GM19240 (cell line): ENCODE data around the gene YWHAE.
"Not testable (repeated sequence)": the region's sequence is repeated elsewhere in the genome, so short reads cannot be mapped to it uniquely, and the experiment has no call there.

Experiments used
- DNase-seq: peaks from one replicate; pipeline ENCODE4 v3.0.0; 2011; ENCODE audit warnings: low spot score; ENCODE audit not compliant: insufficient read length

YWHAE gene

DNA sequence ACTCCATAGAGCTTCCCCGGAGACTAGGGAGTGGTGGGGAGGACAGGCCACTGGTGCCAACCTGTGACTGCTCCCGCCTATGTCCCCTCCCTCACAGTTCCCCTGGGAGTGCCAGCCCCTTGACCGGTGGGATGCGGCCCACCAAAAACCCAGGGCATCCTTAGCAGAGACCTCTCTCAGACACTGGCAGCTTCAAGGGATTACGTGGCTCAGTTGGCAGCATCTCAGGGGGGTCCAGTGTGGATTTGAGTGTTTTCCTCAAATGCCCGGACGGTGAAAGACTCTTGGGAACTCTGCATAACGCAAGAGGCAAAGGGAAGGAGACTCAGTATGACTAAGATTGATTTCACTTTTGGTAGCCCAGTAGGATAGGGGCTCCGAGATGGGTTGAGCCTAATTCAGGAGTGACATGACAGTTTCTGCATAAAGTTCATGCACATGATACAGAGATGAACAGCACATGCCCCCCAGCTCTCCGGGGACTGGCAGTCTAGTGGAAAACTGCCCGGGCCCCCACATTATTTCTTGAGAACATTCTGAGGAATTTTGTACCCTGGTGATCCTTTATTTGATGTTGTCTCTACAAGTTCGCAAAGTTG lies 70.2 kb downstream of the YWHAE start:
- no peak for DNase-seq

DNA sequence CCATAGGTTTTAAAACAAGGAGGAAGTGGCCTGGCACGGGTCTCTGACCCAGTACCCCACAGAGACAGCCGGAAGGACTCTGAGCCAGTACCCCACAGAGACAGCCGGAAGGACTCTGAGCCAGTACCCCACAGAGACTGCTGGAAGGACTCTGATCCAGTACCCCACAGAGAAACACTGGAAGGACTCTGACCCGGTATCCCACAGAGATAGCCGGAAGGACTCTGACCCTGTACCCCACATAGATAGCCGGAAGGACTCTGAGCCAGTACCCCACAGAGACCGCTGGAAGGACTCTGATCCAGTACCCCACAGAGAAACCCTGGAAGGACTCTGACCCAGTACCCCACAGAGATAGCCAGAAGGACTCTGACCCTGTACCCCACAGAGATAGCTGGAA lies 71.6 kb downstream of the YWHAE start:
- no peak for DNase-seq

DNA sequence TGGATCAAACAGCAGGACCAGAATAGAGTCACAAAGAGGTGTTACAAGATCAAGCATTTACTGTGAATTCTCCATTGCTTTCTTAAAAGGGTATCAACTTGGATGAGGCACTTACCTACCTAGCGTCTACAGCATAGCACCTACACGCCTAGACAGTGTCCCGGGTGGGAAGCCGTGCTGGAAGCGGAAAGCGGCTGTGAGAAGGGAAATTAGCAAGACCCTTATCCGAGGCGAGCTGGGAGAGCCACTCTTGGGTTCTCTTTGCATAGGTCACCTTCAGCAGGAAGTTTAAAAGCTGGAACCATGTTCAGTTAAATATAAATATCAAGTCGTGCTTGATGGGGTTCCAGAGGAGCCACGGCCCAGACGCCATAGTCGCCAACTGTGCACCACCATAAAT lies 74.3 kb downstream of the YWHAE start:
- no peak for DNase-seq

DNA sequence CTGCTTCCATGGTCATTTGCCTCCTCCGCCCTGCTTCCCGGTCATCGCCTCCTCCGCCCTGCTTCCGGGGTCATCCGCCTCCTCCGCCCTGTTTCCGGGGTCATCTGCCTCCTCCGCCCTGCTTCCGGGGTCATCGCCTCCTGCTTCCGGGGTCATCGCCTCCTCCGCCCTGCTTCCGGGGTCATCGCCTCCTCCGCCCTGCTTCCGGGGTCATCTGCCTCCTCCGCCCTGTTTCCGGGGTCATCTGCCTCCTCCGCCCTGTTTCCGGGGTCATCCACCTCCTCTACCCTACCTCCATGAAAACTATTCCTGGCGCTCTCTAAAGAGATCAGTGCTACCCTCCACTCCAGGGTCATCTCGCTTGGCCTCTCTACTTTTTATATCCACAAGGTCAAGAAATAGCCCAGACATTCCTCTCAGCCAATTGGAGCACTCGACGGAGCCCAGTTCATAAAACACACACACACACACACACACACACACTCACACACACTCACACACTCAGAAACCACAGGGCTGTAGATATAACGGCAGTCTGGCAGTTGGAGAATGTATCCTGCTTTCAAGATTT lies 75.7 kb downstream of the YWHAE start:
- no peak for DNase-seq

DNA sequence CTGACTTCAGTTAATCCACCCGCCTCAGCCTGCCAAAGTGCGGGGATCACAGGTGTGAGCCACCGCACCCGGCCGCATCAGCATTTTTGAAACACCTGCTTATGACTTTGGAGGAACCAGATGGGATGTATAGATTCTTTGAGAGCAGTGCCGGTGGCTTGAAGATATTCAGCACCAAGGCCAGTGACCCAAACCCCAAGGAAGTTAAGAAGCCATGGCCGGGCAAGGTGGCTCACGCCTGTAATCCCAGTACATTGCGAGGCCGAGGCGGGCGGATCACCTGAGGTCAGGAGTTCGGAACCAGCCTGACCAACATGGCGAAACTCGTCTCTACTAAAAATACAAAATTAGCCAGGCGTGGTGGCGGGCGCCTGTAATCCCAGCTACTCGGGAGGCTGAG lies 76.7 kb downstream of the YWHAE start:
- DNase-seq: no peak

DNA sequence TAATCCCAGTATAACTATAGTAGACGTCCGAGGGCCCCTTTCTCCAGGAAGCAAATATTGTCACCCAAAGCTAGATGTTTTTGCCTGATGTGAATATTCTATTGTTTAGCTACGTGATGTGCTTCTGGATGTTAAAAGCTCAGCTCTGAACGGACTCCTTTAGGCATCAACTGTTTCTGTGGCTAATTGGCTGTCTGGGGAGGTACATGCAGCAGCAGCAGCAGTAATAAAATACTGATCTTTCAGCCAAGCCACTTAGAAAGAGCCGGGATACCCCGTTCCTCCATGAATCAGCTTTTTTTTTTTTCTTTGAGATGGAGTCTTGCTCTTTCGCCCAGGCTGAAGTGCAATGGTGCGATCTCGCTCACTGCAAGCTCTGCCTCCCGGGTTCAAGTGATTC lies 77.5 kb downstream of the YWHAE start:
- DNase-seq: no peak

DNA sequence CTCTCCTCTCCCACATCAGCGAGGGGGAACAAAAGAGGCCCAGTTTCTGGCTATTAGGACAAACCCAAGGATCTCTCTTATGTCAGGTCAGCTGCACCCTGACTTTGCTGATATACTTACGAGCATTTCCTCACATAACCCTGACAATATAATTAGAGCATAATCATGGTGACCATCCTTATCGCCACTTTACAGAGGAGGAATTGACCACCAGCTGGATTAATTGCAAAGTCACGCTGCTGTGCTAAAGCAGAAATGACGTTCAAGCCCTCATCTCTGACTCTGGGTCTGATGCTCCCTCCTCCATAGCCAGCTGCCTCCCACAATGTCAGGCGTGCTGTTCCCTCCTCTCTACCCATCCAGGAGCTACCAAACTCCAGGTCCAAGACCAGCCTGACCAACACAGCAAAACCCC lies 78.0 kb downstream of the YWHAE start:
- no peak for DNase-seq

DNA sequence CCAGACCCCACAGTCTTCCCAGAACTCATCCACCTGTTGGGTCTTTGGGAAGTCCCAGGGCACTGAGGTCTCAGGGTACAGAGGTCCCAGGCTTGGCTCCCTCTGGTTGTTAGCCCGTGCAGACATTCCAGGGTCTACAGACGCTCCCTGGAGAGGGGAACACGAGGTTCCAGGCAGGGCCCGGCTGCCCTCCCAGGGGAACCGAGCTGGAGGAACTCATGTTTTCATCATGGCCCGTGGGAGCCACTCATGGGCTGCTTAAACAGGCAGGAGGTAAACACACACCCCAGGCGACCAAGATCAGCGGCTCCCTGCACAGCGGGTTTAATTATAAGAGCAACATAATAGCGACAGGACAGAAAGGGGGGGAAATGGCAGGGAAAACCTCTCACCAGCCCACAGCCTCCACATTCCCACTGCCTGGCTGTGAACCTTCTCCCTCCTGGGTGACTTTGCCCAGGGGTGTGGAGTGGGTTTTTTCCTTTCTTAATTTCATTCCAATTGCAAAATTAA lies 84.1 kb downstream of the YWHAE start:
- no peak for DNase-seq

DNA sequence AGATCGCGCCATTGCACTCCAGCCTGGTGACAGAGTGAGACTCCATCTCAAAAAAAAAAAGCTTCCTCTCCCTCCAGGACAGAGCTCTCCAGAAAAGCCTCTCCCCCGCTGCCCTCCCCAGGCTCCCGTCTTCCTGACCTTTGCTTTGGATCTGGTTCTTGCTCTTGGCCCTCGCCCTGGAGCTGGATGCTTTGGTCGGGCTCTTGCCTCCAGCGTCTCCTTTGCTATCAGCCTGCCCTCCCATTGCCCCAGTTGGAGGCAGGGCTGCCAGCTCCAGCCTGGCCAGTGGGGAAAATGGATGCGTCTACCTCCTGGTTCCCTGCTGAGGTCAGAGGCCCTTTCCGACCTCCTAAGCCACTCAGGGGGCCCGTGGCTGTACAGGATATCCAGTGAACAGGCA lies 84.6 kb downstream of the YWHAE start:
- no peak for DNase-seq

DNA sequence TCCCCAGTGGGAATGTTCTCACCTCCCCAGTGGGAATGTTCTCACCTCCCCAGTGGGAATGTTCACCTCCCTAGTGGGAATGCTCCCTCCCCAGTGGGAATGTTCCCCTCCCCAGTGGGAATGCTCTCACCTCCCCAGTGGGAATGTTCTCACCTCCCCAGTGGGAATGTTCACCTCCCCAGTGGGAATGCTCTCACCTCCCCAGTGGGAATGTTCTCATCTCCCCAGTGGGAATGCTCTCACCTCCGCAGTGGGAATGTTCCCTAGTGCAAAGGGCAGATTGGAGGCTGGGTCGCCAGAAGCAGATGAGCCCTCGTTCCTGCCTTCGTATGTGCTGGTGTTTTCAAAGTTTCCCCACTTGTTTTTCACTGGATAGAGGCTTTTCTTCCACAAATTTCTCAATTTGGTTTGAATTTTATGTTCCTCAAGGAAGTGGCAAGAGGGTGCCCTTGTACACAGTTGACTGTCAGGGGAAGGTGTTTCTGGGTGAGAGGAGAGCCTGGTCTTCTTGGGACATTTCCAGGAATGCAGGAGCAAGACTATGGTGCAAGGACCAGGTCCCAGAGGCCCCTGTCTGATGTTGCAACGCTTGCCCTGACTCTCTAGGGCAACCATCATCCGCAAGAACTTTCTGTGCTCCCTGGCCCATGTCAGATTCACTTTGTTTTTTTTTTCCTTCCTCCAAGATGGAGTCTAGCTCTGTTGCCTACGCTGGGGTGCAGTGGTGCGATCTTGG lies 86.6 kb downstream of the YWHAE start:
- DNase-seq: no peak

DNA sequence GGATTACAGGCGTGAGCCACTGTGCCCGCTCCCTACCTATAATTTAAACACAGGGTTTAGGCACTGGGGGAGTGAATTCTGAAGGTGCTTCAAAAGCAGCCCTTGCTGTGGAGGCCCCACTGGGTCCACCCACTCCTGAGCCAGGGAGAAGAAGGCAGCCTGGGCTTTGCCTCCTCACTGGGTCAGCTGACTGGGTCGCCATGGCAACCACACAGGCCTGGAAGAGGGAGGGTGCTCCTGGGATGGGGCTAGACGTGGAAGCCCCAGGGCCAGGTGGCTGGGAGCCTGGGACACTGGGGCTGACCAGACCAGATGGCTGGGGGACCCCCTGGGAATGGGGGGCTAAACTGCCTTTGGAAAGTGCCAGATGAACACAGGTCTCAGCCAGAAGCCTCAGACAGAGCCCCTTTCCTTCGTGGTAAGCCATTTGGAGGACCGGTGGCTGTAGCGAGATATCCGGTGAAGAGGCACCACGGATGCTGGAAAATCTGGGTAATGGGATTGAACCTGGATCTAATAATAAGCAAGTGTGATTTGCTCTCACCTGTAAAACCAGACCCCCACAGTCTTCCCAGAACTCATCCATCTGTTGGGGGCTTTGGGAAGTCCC lies 87.7 kb downstream of the YWHAE start:
- DNase-seq: no peak

DNA sequence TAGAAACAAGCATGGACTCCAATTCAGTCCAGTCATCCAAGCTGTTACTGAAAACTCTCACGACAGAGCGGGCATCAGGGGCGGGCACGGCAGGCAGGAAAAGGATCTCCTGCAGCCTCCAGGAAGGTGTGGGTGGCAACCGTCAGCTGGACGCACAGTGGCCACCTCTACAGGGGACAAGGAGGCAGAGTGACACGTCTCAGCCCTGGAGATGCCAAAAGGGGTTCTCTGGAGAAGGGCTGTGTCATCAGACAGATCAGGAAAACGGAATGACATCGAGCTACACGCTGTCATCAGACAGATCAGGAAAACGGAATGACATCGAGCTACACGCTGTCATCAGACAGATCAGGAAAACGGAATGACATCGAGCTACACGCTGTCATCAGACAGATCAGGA lies 92.2 kb downstream of the YWHAE start:
- DNase-seq: not testable (repeated sequence)

DNA sequence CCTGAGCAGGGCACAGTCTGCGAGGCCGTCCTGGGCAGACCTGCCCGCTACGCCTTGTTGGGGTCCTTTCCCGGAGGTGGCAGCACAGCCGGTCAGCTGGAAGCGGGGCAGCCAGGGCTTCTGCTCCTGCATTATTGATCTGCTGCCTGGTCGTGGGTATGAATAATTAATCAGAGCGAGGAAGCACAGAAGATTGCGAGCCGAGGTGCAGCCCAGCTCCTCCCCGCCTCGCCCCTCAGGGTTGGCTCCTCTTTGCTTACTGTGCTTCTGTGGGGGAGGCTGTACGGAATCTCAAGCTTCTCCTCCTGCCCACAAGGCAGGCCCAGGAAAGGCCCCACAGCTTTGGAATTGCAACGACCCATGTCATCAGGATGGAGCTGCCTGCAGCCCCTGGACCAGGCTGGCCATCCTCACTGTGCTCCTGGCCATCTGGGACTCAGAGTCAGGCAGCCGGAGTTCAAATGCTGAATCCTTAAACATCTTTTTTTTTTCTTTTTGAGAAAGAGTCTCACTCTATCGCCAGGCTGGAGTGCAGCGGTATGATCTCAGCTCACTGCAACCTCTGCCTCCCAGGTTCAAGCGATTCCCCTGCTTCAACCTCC lies 95.0 kb downstream of the YWHAE start:
- no peak for DNase-seq

DNA sequence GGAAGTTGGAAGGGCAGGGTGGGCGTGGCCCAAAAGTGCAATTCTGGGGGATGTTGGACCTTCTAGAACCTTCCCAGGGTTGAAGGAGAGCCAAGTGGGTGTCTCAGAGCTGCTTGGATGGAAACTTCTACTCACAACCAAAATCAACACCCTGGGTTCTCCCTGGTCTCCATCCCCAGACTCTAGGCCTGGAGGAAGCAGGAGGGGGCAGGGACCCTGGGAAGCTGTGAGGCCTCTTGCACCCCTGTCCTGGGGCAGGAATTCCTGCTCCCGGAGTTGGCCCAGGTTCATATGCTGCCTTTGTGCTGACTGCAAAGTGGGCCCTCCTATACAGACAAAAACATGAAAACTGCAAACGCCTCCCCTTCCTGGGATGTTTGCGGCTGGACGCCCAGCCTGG lies 95.5 kb downstream of the YWHAE start:
- no peak for DNase-seq

DNA sequence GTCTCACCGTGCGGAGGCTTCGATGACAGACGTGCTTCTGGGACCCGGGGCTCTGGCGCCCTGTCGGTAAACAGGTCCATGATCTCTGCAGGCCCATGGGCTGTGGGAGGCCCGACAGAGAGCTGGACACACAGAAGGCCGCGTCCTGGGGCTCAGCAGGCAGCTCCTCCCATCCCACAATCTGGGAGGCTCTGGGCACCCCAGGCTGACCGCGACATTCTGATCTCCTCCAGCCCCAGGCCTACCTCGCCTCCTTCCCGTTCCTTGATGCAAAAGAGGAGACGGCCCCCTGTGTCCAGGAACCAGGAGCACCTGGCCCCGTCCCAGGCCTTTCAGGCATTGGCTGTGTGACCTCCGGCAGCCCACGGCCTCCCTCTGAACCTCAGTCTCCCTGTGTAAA lies 97.3 kb downstream of the YWHAE start:
- DNase-seq: no peak

DNA sequence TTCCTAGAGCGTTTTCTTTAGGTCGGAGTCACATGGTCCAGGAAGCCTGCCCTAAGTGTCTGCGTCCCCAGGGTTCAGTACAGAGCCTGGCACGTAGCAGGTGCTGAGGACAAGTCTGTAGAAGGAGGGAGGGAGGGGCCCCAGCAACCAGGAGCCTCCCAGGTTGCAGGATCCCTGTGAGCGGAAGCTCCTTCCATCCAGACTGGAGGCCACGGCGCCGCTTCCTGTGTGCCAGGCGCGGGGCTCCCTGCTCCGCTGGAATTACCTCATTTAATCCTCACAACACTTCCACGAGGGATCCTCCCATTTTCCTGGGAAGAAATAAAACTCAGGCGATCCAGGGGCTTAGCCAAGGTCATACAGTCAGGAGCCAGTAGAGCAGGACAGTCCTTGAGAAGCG lies 98.5 kb downstream of the YWHAE start:
- DNase-seq: no peak

DNA sequence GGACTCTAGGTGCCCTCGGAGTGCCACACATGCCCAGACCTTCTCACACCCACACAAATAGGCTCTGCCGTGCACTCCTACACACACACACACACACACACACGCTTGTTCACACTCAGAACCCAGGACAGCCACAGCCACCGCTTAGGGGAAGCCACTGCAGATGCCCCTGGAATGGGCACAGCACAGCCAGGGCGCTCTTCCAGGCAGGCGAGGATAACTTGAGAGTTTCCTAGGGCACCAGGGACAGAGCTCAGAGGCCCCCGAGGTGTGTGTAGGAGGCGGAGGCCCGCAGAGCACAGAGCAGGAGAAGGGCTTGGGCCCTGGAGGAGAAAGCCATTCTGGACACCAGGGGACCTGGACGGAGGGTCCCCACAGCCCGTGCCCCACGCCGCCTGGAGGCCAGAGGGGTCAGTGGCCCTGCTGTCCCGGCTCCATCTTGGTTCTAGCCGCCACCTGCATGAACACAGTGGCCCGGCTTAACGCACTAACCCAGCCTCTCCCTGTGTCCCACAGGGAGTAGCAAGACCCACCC lies 99.6 kb downstream of the YWHAE start:
- no peak for DNase-seq

DNA sequence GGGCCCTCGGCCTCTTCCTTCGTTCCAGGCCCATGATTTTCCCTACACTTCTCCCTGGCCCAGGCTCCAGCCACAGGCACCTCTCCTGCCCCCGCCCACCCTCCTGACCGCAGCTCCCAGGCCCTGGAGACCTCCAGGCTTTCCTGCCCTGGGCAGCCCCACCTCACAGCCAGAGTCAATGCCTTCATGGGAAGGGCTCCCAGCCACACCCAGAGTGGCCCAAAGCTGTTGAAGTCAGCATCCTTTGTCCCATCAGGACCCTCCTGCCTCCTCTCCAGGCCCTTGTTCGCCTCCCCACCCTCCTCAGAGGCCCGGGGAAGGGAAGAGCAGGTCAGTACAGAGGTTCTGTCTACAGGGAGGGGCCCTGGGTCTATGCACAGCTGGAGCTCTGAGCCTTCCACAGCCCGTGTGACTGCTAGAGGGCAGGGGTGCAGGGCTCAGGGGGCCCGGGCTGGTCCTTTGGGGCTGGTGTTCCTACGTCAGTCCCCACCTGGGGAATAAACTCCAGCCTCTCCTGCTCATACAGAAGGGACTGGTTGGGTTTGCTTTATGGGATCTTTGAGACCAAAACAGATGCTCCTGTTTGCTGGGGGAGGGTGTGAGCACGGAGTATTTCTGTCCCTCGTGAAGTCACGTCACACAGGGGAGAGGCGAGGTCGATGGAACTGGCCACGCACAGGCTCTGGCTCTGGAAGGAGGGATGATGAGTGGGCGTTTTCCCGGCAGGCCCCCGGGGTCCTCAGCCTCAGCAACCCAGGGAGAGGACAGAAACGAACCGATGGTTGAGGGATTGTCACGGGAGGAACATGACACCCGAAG lies 100.3 kb downstream of the YWHAE start:
- DNase-seq: no peak

DNA sequence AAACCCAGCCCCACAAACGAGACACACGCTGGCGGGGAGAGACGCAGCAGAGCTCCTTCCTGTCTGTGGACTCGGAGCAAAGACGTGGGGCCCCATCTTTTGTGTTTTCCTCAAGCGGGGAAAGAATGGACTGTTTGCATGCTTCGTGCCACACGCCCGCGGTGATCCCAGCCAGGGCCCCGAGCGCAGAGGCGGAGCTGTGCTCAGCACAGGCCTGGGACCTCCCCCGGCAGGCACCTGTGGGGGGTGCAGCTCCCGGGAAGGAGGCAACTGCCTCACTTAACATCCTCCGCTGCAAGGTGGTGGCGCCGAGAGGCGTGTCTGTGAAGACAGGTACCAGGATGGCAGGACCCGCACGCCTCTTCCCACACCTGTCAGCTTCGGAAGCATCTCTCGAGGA lies 101.4 kb downstream of the YWHAE start:
- DNase-seq: no peak
